SU-DHL-6 (cell line): Measurements from ENCODE around the gene SMYD1.

ENCODE experiments used
- H2AFZ ChIP-seq: fragments of 200-600 bp; sonication (generic); 2 replicates; pipeline ENCODE4 v1.6.1; 2014; ENCODE audit warnings: low read depth, mild to moderate bottlenecking, moderate library complexity, mixed read lengths, antibody characterized with exemption, low read length; ENCODE audit not compliant: severe bottlenecking
- H3F3A ChIP-seq: fragments of 200-600 bp; shearing (Covaris generic); 2 replicates; pipeline ENCODE4 v1.6.0; 2016; ENCODE audit warnings: antibody characterized with exemption, mild to moderate bottlenecking; ENCODE audit not compliant: insufficient read depth
- H3K27ac ChIP-seq: fragments of 200-600 bp; sonication (generic); 2 replicates; pipeline ENCODE4 v1.5.1; 2016; ENCODE audit warnings: low read depth, mild to moderate bottlenecking, low read length, moderate library complexity, mixed read lengths
- H3K27me3 ChIP-seq: fragments of 200-600 bp; sonication (generic), shearing (Covaris generic); 2 replicates; pipeline ENCODE4 v1.6.0; 2014; ENCODE audit warnings: mild to moderate bottlenecking, low read length
- H3K36me3 ChIP-seq: fragments of 200-600 bp; sonication (generic); 2 replicates; pipeline ENCODE4 v1.6.1; 2014; ENCODE audit warnings: mild to moderate bottlenecking, low read length, mixed read lengths
- H3K4me2 ChIP-seq: fragments of 300-600, 200-600 bp; shearing (Covaris generic), sonication (generic); 2 replicates; pipeline ENCODE4 v1.6.0; 2014; ENCODE audit warnings: low read length, low read depth, mild to moderate bottlenecking; ENCODE audit not compliant: poor library complexity, severe bottlenecking
- H3K4me3 ChIP-seq: fragments of 200-600 bp; sonication (generic); 2 replicates; pipeline ENCODE4 v1.5.1; 2014; ENCODE audit warnings: antibody characterized with exemption, low read length, mild to moderate bottlenecking, mixed read lengths; ENCODE audit not compliant: insufficient read depth, poor library complexity, severe bottlenecking
- H3K79me2 ChIP-seq: fragments of 200-600 bp; sonication (generic); 2 replicates; pipeline ENCODE4 v1.6.1; 2014; ENCODE audit warnings: mild to moderate bottlenecking, low read length, moderate library complexity; ENCODE audit not compliant: insufficient read depth
- H3K9ac ChIP-seq: fragments of 200-600 bp; sonication (generic); 2 replicates; pipeline ENCODE4 v1.7.0; 2014; ENCODE audit warnings: mild to moderate bottlenecking, low read length
- H3K9me2 ChIP-seq: fragments of 200-600 bp; sonication (generic); replicated peaks from 2 replicates; pipeline ENCODE4 v1.6.1; 2014; ENCODE audit warnings: low read length; ENCODE audit not compliant: insufficient read depth
- H3K9me3 ChIP-seq: fragments of 200-600 bp; sonication (generic); 2 replicates; pipeline ENCODE4 v1.6.1; 2014; ENCODE audit warnings: low read length, mixed read lengths; ENCODE audit not compliant: insufficient read depth
- H4K20me1 ChIP-seq: fragments of 200-600 bp; sonication (generic); 2 replicates; pipeline ENCODE4 v1.6.1; 2014; ENCODE audit warnings: low read depth, mild to moderate bottlenecking, antibody characterized with exemption, low read length, moderate library complexity, mixed read lengths
- EZH2phosphoT487 ChIP-seq: fragments of 200-600 bp; sonication (generic), shearing (Covaris generic); conservative IDR thresholded peaks from 2 replicates; pipeline ENCODE4 v1.6.1; 2018; ENCODE audit warnings: mild to moderate bottlenecking, antibody characterized with exemption, low read length, moderate library complexity, mixed read lengths
- TF ChIP-seq, protein P1 (sequence below): fragments of 200-600 bp; sonication (generic); IDR thresholded peaks from one replicate; pipeline ENCODE4 v1.5.1; 2017; ENCODE audit warnings: antibody characterized with exemption, mild to moderate bottlenecking, low read length, moderate library complexity; ENCODE audit not compliant: insufficient read depth, poor library complexity, severe bottlenecking

Gene SMYD1

GRCh38 chr2:88129313-88129959, 61.8 kb downstream of the SMYD1 start:
- Histone ChIP-seq H3K4me3 (no peak overlapping the region), H3K27me3 (no peaks in the 10 kb centered on the region)
- TF ChIP-seq, protein P1, sequence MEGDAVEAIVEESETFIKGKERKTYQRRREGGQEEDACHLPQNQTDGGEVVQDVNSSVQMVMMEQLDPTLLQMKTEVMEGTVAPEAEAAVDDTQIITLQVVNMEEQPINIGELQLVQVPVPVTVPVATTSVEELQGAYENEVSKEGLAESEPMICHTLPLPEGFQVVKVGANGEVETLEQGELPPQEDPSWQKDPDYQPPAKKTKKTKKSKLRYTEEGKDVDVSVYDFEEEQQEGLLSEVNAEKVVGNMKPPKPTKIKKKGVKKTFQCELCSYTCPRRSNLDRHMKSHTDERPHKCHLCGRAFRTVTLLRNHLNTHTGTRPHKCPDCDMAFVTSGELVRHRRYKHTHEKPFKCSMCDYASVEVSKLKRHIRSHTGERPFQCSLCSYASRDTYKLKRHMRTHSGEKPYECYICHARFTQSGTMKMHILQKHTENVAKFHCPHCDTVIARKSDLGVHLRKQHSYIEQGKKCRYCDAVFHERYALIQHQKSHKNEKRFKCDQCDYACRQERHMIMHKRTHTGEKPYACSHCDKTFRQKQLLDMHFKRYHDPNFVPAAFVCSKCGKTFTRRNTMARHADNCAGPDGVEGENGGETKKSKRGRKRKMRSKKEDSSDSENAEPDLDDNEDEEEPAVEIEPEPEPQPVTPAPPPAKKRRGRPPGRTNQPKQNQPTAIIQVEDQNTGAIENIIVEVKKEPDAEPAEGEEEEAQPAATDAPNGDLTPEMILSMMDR = no peak
- TF ChIP-seq EZH2phosphoT487 = no peak

GRCh38 chr2:88131201-88131998, 63.8 kb downstream of the SMYD1 start:
- no peaks in the 10 kb centered on the region for H3K36me3 ChIP-seq
- no peak overlapping the region for H3K4me2 ChIP-seq
- no peak for TF ChIP-seq EZH2phosphoT487
- TF ChIP-seq, protein P1 = no peak
- no peak overlapping the region for H2AFZ ChIP-seq
- H3K9ac ChIP-seq = no peak overlapping the region
- H4K20me1 ChIP-seq = no peaks in the 10 kb centered on the region
- no peaks in the 10 kb centered on the region for H3F3A ChIP-seq
- H3K27me3 ChIP-seq = no peaks in the 10 kb centered on the region
- H3K79me2 ChIP-seq = no peaks in the 10 kb centered on the region
- no peaks in the 10 kb centered on the region for H3K9me2 ChIP-seq
- no peaks in the 10 kb centered on the region for H3K9me3 ChIP-seq
- no peak overlapping the region for H3K27ac ChIP-seq
- no peak overlapping the region for H3K4me3 ChIP-seq

More at GRCh38 chr2:88129313-88129959, 61.8 kb downstream of the SMYD1 start:
- Histone ChIP-seq H3K27ac (no peak overlapping the region), H2AFZ (no peak overlapping the region), H3K9me2 (no peaks in the 10 kb centered on the region), H3F3A (no peaks in the 10 kb centered on the region), H3K4me2 (no peak overlapping the region), H3K36me3 (no peaks in the 10 kb centered on the region), H3K9ac (no peak overlapping the region), H4K20me1 (no peaks in the 10 kb centered on the region), H3K9me3 (no peaks in the 10 kb centered on the region), H3K79me2 (no peaks in the 10 kb centered on the region)

DNA sequence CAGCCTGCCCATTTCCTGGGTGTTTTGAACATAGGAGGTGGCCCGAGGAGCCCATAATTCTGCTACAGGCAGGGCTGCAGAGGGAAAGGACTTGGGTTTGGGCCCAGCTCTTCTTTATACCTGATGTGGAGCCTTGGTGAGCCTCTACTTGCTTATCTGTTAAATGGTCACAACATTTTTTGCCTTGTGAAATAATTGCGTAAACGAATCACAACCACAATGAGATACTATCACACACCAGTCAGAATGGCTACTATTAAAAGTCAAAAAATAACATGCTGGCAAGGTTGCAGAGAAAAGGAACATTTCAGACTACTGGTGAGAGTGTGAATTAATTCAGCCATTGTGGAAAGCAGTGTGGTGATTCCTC, 64.4 kb downstream of the SMYD1 start:
- Histone ChIP-seq H3K9ac (no peak overlapping the region), H3K27me3 (no peaks in the 10 kb centered on the region), H2AFZ (no peak overlapping the region), H3K36me3 (no peaks in the 10 kb centered on the region), H3K27ac (no peak overlapping the region), H3K79me2 (no peaks in the 10 kb centered on the region), H3K4me2 (no peak overlapping the region), H3F3A (no peaks in the 10 kb centered on the region), H3K9me2 (no peaks in the 10 kb centered on the region), H3K9me3 (no peaks in the 10 kb centered on the region), H4K20me1 (no peaks in the 10 kb centered on the region), H3K4me3 (no peak overlapping the region)
- TF ChIP-seq, protein P1 = no peak
- TF ChIP-seq EZH2phosphoT487 = no peak
